ENCODE results near the gene ATP8B1. TPM values are rescaled to one million over a fixed set of nuclear protein-coding genes. Genes with fewer than 3 reads are reported as not detected.

ATP8B1 gene
- total RNA-seq, 1 experiment from 2014 or later, result 15.9 TPM

GRCh38 chr18:57801761-57802212 lies 1.3 kb downstream of the ATP8B1 start:
- no peak for DNase-seq (ENCODE audit: low read depth, low spot score)
- no peaks in the 10 kb centered on the region for H3K27me3 ChIP-seq (ENCODE audit: insufficient read depth, low read length)
- ChIA-PET POLR2A (no interaction called here), CTCF (no interaction called here), RAD21 (ENCODE audit: low non-redundant PET in 1 of 2, low total read pairs in 2 of 2, uncharacterized antibody in 2 of 2, unreplicated experiment in 2 of 2) (no interaction called here)
- peaks cover 38% of the 10 kb centered on the region for H3K79me2 ChIP-seq (ENCODE audit: insufficient read depth, low read length)
- no peak for ATAC-seq
- peak overlapping the region; percentile 87 for H3K9ac ChIP-seq (ENCODE audit: low read length)
- peak overlapping the region; percentile 79 to 90 for H3K4me3 ChIP-seq (replicated peaks in 1 of 2; ENCODE audit: low read depth in 1 of 2, low read length in 2 of 2)
- H3K36me3 ChIP-seq (ENCODE audit: control insufficient read depth in 1 of 2, insufficient read depth in 2 of 2, low read length in 2 of 2), result no peaks in the 10 kb centered on the region
- H3K4me2 ChIP-seq (ENCODE audit: low read length), result peak overlapping the region; percentile 97
- H4K20me1 ChIP-seq (ENCODE audit: insufficient read depth), result no peaks in the 10 kb centered on the region
- intact Hi-C loops (cut with micrococcal nuclease), result loop anchor here (2.0 kb wide), 1 partner anchor 171 kb away; no protein-coding TSS in a partner anchor
- no peak overlapping the region; the same call in 1 of the 2 replicates for H3K27ac ChIP-seq (ENCODE audit: low read depth, low read length)
- H3K4me1 ChIP-seq (ENCODE audit: control insufficient read depth in 1 of 2, insufficient read depth in 2 of 2, low read length in 2 of 2), result peaks cover 21 to 37% of the 10 kb centered on the region in 2 experiments
- BruUV-seq (replicated peaks), result no TSS peak
- H3K9me3 ChIP-seq (ENCODE audit: control insufficient read depth in 1 of 2, insufficient read depth in 1 of 2, low read depth in 1 of 2, low read length in 2 of 2), result no peaks in the 10 kb centered on the region
- no peaks in the 10 kb centered on the region for H3K9me2 ChIP-seq (ENCODE audit: insufficient read depth)
- TF ChIP-seq YY1 (IDR thresholded peaks at IDR 0.05; ENCODE audit: extremely low read depth, insufficient replicate concordance, low read depth, low read length) (no peak), MAX (IDR thresholded peaks at IDR 0.05) (no peak), FOSL1 (IDR thresholded peaks at IDR 0.05; ENCODE audit: low read depth) (no peak), ZFX (IDR thresholded peaks at IDR 0.05) (no peak), SRF (IDR thresholded peaks at IDR 0.05; ENCODE audit: low read depth) (no peak), POLR2A (IDR thresholded peaks at IDR 0.05; ENCODE audit: borderline replicate concordance, extremely low read depth, insufficient read depth, insufficient read length) (no peak), RAD21 (IDR thresholded peaks at IDR 0.05; ENCODE audit: low read depth) (no peak), EGR1 (IDR thresholded peaks at IDR 0.05; ENCODE audit: low read depth) (no peak), ZNF274 (IDR thresholded peaks at IDR 0.05; ENCODE audit: low read depth, low read length) (no peak), POLR2AphosphoS5 (IDR thresholded peaks at IDR 0.05; ENCODE audit: low read depth, low read length) (no peak), EZH2 (IDR thresholded peaks at IDR 0.05) (no peak), ATF3 (IDR thresholded peaks at IDR 0.05) (no peak), EZH2phosphoT487 (IDR thresholded peaks at IDR 0.05; ENCODE audit: borderline replicate concordance) (no peak), TCF7L2 (IDR thresholded peaks at IDR 0.05; ENCODE audit: borderline replicate concordance, extremely low read depth, insufficient read depth, insufficient read length) (no peak), CEBPB (IDR thresholded peaks at IDR 0.05; ENCODE audit: low read depth) (no peak), JUND (IDR thresholded peaks at IDR 0.05) (no peak), SIN3A (IDR thresholded peaks at IDR 0.05; ENCODE audit: low read depth) (no peak), ZBTB33 (IDR thresholded peaks at IDR 0.05; ENCODE audit: extremely low read depth, insufficient replicate concordance, low read length) (no peak), ELF1 (IDR thresholded peaks at IDR 0.05; ENCODE audit: borderline replicate concordance, low read depth) (no peak)
- TF ChIP-seq, protein P1, sequence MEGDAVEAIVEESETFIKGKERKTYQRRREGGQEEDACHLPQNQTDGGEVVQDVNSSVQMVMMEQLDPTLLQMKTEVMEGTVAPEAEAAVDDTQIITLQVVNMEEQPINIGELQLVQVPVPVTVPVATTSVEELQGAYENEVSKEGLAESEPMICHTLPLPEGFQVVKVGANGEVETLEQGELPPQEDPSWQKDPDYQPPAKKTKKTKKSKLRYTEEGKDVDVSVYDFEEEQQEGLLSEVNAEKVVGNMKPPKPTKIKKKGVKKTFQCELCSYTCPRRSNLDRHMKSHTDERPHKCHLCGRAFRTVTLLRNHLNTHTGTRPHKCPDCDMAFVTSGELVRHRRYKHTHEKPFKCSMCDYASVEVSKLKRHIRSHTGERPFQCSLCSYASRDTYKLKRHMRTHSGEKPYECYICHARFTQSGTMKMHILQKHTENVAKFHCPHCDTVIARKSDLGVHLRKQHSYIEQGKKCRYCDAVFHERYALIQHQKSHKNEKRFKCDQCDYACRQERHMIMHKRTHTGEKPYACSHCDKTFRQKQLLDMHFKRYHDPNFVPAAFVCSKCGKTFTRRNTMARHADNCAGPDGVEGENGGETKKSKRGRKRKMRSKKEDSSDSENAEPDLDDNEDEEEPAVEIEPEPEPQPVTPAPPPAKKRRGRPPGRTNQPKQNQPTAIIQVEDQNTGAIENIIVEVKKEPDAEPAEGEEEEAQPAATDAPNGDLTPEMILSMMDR (IDR thresholded peaks at IDR 0.05 in 2 of 3, conservative IDR thresholded peaks at IDR 0.05 in 1 of 3; ENCODE audit: borderline replicate concordance in 1 of 3, insufficient read depth in 1 of 3, low read depth in 2 of 3, low read length in 2 of 3), result no peak
- H2AFZ ChIP-seq (ENCODE audit: low read depth, low read length, poor library complexity, severe bottlenecking), result no peak overlapping the region

Measured in HCT116 (cell line).